ENCODE results near the gene SRGAP1.

DNA sequence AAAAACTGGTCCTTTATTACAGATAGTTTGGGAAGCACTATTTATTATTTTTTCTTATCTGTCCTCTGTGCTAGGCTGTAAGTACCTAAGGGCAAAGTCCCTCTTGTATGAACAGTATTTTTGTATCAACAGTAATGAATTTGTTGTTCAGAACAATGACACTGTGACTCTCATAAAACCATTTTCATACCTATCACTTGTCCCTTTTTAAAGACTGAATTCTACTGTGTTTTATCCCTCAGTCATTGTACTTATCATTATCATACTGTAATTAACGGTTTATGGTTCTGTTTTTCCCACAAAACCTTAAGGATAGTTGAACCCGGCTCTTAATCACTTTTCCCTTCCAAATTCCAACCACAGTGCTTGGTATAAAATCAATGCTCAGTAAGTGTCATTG lies 69.4 kb downstream of the SRGAP1 start:
- TF ChIP-seq EZH2 (IDR thresholded peaks at IDR 0.05; ENCODE audit: borderline replicate concordance, low read length), result no peak
- TF ChIP-seq, protein P1, sequence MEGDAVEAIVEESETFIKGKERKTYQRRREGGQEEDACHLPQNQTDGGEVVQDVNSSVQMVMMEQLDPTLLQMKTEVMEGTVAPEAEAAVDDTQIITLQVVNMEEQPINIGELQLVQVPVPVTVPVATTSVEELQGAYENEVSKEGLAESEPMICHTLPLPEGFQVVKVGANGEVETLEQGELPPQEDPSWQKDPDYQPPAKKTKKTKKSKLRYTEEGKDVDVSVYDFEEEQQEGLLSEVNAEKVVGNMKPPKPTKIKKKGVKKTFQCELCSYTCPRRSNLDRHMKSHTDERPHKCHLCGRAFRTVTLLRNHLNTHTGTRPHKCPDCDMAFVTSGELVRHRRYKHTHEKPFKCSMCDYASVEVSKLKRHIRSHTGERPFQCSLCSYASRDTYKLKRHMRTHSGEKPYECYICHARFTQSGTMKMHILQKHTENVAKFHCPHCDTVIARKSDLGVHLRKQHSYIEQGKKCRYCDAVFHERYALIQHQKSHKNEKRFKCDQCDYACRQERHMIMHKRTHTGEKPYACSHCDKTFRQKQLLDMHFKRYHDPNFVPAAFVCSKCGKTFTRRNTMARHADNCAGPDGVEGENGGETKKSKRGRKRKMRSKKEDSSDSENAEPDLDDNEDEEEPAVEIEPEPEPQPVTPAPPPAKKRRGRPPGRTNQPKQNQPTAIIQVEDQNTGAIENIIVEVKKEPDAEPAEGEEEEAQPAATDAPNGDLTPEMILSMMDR (IDR thresholded peaks at IDR 0.05; ENCODE audit: low read length), result no peak

Measured in OCI-LY1 (cell line).